OCI-LY7 (cell line): ENCODE results near the gene CALD1. TPM values are rescaled to one million over a fixed set of nuclear protein-coding genes. Genes with fewer than 3 reads are reported as not detected.

Source experiments
- BruUV-seq: library from RNA; stranded (reverse); fragments of 400-500 nt; replicated peaks from 2 replicates; lab custom pipeline; 2021; lab: Mats Ljungman, UMichigan
- CTCF ChIA-PET: fragments of 300-600 bp; sonication (Branson Sonifier 250); formaldehyde crosslinking; loops from one replicate; lab custom pipeline; 2022; ENCODE audit warnings: antibody characterized with exemption; ENCODE audit not compliant: unreplicated experiment; lab: Charles Lee
- POLR2A ChIA-PET: fragments of 300-600 bp; sonication (Branson Sonifier 250); formaldehyde crosslinking; loops from one replicate; lab custom pipeline; 2022; ENCODE audit warnings: antibody characterized with exemption; lab: Charles Lee
- DNase-seq: peaks from one replicate; pipeline ENCODE4 v3.0.0-alpha.2; 2015; ENCODE audit warnings: low spot score
- H2AFZ ChIP-seq: fragments of 200-600 bp; sonication (generic), shearing (Covaris generic); 2 replicates; pipeline ENCODE4 v1.6.1; 2014; ENCODE audit warnings: mild to moderate bottlenecking, antibody characterized with exemption, low read length, moderate library complexity
- H3K27ac ChIP-seq: fragments of 200-600 bp; sonication (generic); 2 replicates; pipeline ENCODE4 v1.5.1; 2014; ENCODE audit warnings: mixed run types, low read depth, mild to moderate bottlenecking, moderate library complexity, low read length, inconsistent platforms; ENCODE audit not compliant: poor library complexity, severe bottlenecking
- H3K36me3 ChIP-seq: fragments of 200-600 bp; sonication (generic); 2 replicates; pipeline ENCODE4 v1.6.1; 2014; ENCODE audit warnings: mild to moderate bottlenecking, antibody characterized with exemption, low read length, moderate library complexity, mixed read lengths; ENCODE audit not compliant: insufficient read depth
- H3K4me1 ChIP-seq: fragments of 200-600 bp; sonication (generic); 2 replicates; pipeline ENCODE4 v1.5.1; 2014; ENCODE audit warnings: mild to moderate bottlenecking, low read length; ENCODE audit not compliant: insufficient read depth, poor library complexity, severe bottlenecking
- H3K4me2 ChIP-seq: fragments of 200-600 bp; sonication (generic); 2 replicates; pipeline ENCODE4 v1.6.1; 2014; ENCODE audit warnings: mild to moderate bottlenecking, low read length
- H3K4me3 ChIP-seq: fragments of 200-600 bp; sonication (generic); 2 replicates; pipeline ENCODE4 v1.5.1; 2014; ENCODE audit warnings: mild to moderate bottlenecking, low read depth, low read length; ENCODE audit not compliant: poor library complexity, severe bottlenecking
- H3K79me2 ChIP-seq: fragments of 200-600 bp; sonication (generic); 2 replicates; pipeline ENCODE4 v1.6.1; 2016; ENCODE audit warnings: low read depth, mild to moderate bottlenecking, low read length, moderate library complexity, mixed read lengths; ENCODE audit not compliant: insufficient read depth
- H3K9me2 ChIP-seq: fragments of 200-600 bp; sonication (generic); 2 replicates; pipeline ENCODE4 v1.6.1; 2016; ENCODE audit warnings: mild to moderate bottlenecking, low read length, mixed read lengths; ENCODE audit not compliant: insufficient read depth
- H3K9me3 ChIP-seq: fragments of 200-600 bp; sonication (generic); 2 replicates; pipeline ENCODE4 v1.6.1; 2014; ENCODE audit warnings: mild to moderate bottlenecking, mixed run types, low read length, mixed read lengths
- H4K20me1 ChIP-seq: fragments of 200-600 bp; sonication (generic); 2 replicates; pipeline ENCODE4 v1.6.1; 2014; ENCODE audit warnings: mild to moderate bottlenecking, antibody characterized with exemption, low read length, moderate library complexity, mixed read lengths; ENCODE audit not compliant: insufficient read depth
- EZH2phosphoT487 ChIP-seq: fragments of 200-600 bp; sonication (generic); IDR thresholded peaks from 2 replicates; pipeline ENCODE4 v1.6.1; 2018; ENCODE audit warnings: low read depth, borderline replicate concordance, mild to moderate bottlenecking, mixed run types, antibody characterized with exemption, low read length, moderate library complexity, mixed read lengths
- intact Hi-C: fragments of 100-400 bp; cut with micrococcal nuclease; formaldehyde crosslinking; loops from one replicate; pipeline ENCODE4 v1.10.0; 2022; ENCODE audit not compliant: unreplicated experiment
- total RNA-seq, 2 experiments: library from RNA; depleted of rRNA in 1 of 2; stranded (reverse); fragments of >200 nt in 1 of 2; shearing (Covaris generic) in 1 of 2; gene quantifications; 2 replicates each; pipeline ENCODE4 v1.2.3, GENCODE V29; 2014 to 2022
- TF ChIP-seq, protein P1 (sequence below): fragments of 200-600 bp; sonication (generic); conservative IDR thresholded peaks from 2 replicates; pipeline ENCODE4 v1.5.1; 2014; ENCODE audit warnings: mild to moderate bottlenecking, antibody characterized with exemption, low read length, moderate library complexity, mixed read lengths

Gene CALD1
- total RNA-seq, 2 experiments from 2014 or later = 0.25 to 0.49 TPM

DNA sequence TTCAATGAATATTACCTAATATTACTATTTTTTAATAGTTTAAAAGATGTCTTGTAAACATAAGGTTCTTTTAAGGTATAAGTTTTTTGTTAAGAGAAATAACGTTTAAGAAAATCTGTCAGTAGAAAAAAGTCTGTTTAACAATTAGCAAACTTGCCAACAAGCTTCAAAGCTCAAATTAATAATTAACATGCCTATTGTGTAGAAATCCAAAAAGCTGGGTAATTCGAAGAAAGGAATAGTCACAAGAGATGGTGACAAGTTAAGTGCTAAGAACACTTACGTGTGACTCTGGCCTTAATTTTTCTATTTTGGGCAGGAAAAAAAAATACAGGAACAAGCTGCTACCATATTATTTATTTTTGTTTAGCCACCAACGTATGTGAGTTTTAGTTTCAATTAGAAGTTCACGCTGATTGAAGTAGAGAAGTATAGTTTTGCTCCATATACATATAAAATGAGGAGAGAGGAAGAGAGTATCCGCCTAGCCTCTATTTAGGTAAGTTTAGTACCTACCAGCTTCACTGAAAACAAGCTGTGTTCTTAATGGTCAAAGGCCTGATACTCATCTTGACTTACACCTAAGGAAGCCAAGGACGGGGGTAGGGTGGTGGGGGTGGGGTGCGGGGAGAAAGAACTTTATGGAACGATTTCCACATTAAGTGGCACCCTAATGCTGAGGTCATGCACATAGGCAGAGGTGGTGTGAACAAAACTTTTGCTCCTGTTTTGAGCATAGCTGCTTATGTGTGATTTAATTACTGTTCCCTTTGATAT, 163.4 kb downstream of the CALD1 start:
- CTCF ChIA-PET = no interaction called here
- Histone ChIP-seq H3K9me3 (no peaks in the 10 kb centered on the region), H2AFZ (no peak overlapping the region), H3K9me2 (no peaks in the 10 kb centered on the region), H3K4me1 (no peaks in the 10 kb centered on the region), H3K27ac (no peak overlapping the region), H3K79me2 (no peaks in the 10 kb centered on the region), H4K20me1 (no peaks in the 10 kb centered on the region), H3K36me3 (no peaks in the 10 kb centered on the region), H3K4me3 (no peak overlapping the region), H3K4me2 (no peak overlapping the region)
- BruUV-seq = no TSS peak
- TF ChIP-seq, protein P1, sequence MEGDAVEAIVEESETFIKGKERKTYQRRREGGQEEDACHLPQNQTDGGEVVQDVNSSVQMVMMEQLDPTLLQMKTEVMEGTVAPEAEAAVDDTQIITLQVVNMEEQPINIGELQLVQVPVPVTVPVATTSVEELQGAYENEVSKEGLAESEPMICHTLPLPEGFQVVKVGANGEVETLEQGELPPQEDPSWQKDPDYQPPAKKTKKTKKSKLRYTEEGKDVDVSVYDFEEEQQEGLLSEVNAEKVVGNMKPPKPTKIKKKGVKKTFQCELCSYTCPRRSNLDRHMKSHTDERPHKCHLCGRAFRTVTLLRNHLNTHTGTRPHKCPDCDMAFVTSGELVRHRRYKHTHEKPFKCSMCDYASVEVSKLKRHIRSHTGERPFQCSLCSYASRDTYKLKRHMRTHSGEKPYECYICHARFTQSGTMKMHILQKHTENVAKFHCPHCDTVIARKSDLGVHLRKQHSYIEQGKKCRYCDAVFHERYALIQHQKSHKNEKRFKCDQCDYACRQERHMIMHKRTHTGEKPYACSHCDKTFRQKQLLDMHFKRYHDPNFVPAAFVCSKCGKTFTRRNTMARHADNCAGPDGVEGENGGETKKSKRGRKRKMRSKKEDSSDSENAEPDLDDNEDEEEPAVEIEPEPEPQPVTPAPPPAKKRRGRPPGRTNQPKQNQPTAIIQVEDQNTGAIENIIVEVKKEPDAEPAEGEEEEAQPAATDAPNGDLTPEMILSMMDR = no peak
- no peak for TF ChIP-seq EZH2phosphoT487
- intact Hi-C loops = loop anchor here (5.0 to 10.0 kb wide), 2 partner anchors 81 to 508 kb away; no protein-coding TSS in a partner anchor
- POLR2A ChIA-PET = interaction anchor here (0.5 kb wide), 1 partner anchor 417 kb away, joined by 3 read pairs; no protein-coding TSS in a partner anchor
- no peak for DNase-seq

- DNase-seq = peak; percentile 27
- no peaks in the 10 kb centered on the region for H3K36me3 ChIP-seq
- no peaks in the 10 kb centered on the region for H4K20me1 ChIP-seq
- BruUV-seq = no TSS peak
- H3K27ac ChIP-seq = no peak overlapping the region
- ChIA-PET CTCF (no interaction called here), POLR2A (no interaction called here)
- no peak for TF ChIP-seq EZH2phosphoT487
- TF ChIP-seq, protein P1 = peak; percentile 67
- intact Hi-C loops = loop anchor here (5.0 to 10.0 kb wide), 2 partner anchors 82 to 509 kb away; no protein-coding TSS in a partner anchor
- no peak overlapping the region for H2AFZ ChIP-seq
- no peaks in the 10 kb centered on the region for H3K4me1 ChIP-seq
- H3K9me2 ChIP-seq = no peaks in the 10 kb centered on the region
- no peak overlapping the region for H3K4me3 ChIP-seq
- no peak overlapping the region for H3K4me2 ChIP-seq
- H3K79me2 ChIP-seq = no peaks in the 10 kb centered on the region
- no peaks in the 10 kb centered on the region for H3K9me3 ChIP-seq
These were observed 164.5 kb downstream of the CALD1 start for GRCh38 chr7:134943785-134944400.

- Histone ChIP-seq H3K27ac (no peak overlapping the region), H3K9me3 (no peaks in the 10 kb centered on the region), H4K20me1 (no peaks in the 10 kb centered on the region), H3K9me2 (no peaks in the 10 kb centered on the region), H3K4me3 (no peak overlapping the region), H3K79me2 (no peaks in the 10 kb centered on the region), H2AFZ (no peak overlapping the region), H3K4me2 (no peak overlapping the region), H3K36me3 (no peaks in the 10 kb centered on the region), H3K4me1 (no peaks in the 10 kb centered on the region)
- ChIA-PET CTCF (no interaction called here), POLR2A (no interaction called here)
- intact Hi-C loops = loop anchor here (10.0 kb wide), 1 partner anchor 511 kb away; no protein-coding TSS in a partner anchor
- BruUV-seq = no TSS peak
- no peak for DNase-seq
- TF ChIP-seq, protein P1 = no peak
- no peak for TF ChIP-seq EZH2phosphoT487
These were observed 166.3 kb downstream of the CALD1 start for GRCh38 chr7:134945691-134946090.
